KG1 (cell line): ENCODE data around the gene ZFYVE28.

Experiments
- DNase-seq: peaks from one replicate; lab custom pipeline; 2025; lab: John Stamatoyannopoulos, UW

ZFYVE28 gene

GRCh38 chr4:2366252-2367192 lies 51.9 kb downstream of the ZFYVE28 start:
- no peak for DNase-seq

GRCh38 chr4:2365913-2366210 lies 52.6 kb downstream of the ZFYVE28 start:
- no peak for DNase-seq

- no peak for DNase-seq
Measured at GRCh38 chr4:2365054-2365912, 53.2 kb downstream of the ZFYVE28 start.

- no peak for DNase-seq
Measured at GRCh38 chr4:2364654-2365053, 53.8 kb downstream of the ZFYVE28 start.

GRCh38 chr4:2363951-2364653 lies 54.3 kb downstream of the ZFYVE28 start:
- DNase-seq: no peak

GRCh38 chr4:2363056-2363721 lies 55.3 kb downstream of the ZFYVE28 start:
- no peak for DNase-seq

- DNase-seq: no peak
Measured at GRCh38 chr4:2362266-2363055, 56.0 kb downstream of the ZFYVE28 start.

GRCh38 chr4:2361366-2362265 lies 56.8 kb downstream of the ZFYVE28 start:
- no peak for DNase-seq

- no peak for DNase-seq
Measured at GRCh38 chr4:2360396-2360730, 58.1 kb downstream of the ZFYVE28 start.

GRCh38 chr4:2359591-2360395 lies 58.7 kb downstream of the ZFYVE28 start:
- DNase-seq: no peak

- DNase-seq: no peak
Measured at GRCh38 chr4:2357821-2358745, 60.4 kb downstream of the ZFYVE28 start.

- DNase-seq: no peak
Measured at GRCh38 chr4:2356123-2357069, 62.0 kb downstream of the ZFYVE28 start.

GRCh38 chr4:2354760-2355159 lies 63.7 kb downstream of the ZFYVE28 start:
- DNase-seq: no peak

GRCh38 chr4:2354118-2354517 lies 64.3 kb downstream of the ZFYVE28 start:
- no peak for DNase-seq

- DNase-seq: no peak
Measured at GRCh38 chr4:2353222-2354107, 65.0 kb downstream of the ZFYVE28 start.

GRCh38 chr4:2352729-2353221 lies 65.7 kb downstream of the ZFYVE28 start:
- DNase-seq: no peak
